ENCODE data around the gene CCNQ.

- TF ChIP-seq CTCF (IDR thresholded peaks at IDR 0.05): no peak
- TF ChIP-seq POLR2A (IDR thresholded peaks at IDR 0.05): no peak
These were observed 20.6 kb downstream of the CCNQ start for GRCh38 chrX:153578200-153578835.
